Neural progenitor cell (in vitro differentiated cells): ENCODE measurements around the gene TEKT3. TPM values are rescaled to one million over a fixed set of nuclear protein-coding genes. Genes with fewer than 3 reads are reported as not detected.

Experiments used
- DNase-seq: peaks from one replicate; pipeline ENCODE4 v3.0.0-alpha.2; 2016; ENCODE audit warnings: low spot score
- H2AFZ ChIP-seq: fragments of 200-600 bp; sonication (generic); replicated peaks from 2 replicates; pipeline ENCODE4 v1.6.1; 2016; ENCODE audit warnings: antibody characterized with exemption
- H3F3A ChIP-seq: fragments of 200-600 bp; sonication (generic); 2 replicates; pipeline ENCODE4 v1.6.1; 2016; ENCODE audit warnings: antibody characterized with exemption, low read depth
- H3K27ac ChIP-seq: fragments of 200-600 bp; sonication (generic); 2 replicates; pipeline ENCODE4 v1.5.1; 2016; ENCODE audit warnings: mild to moderate bottlenecking
- H3K27me3 ChIP-seq: fragments of 200-600 bp; sonication (generic); 2 replicates; pipeline ENCODE4 v1.6.1; 2016; ENCODE audit warnings: mild to moderate bottlenecking, moderate library complexity
- H3K36me3 ChIP-seq: fragments of 200-600 bp; sonication (generic); 2 replicates; pipeline ENCODE4 v1.5.1; 2016
- H3K4me1 ChIP-seq: fragments of 200-600 bp; sonication (generic); 2 replicates; pipeline ENCODE4 v1.6.1; 2016; ENCODE audit warnings: mixed run types
- H3K4me2 ChIP-seq: fragments of 200-600 bp; sonication (generic); 2 replicates; pipeline ENCODE4 v1.6.1; 2016
- H3K4me3 ChIP-seq: fragments of 200-600 bp; sonication (generic); 2 replicates; pipeline ENCODE4 v1.5.1; 2016
- H3K79me2 ChIP-seq: fragments of 200-600 bp; sonication (generic); 2 replicates; pipeline ENCODE4 v1.6.1; 2016; ENCODE audit warnings: low read depth
- H3K9ac ChIP-seq: fragments of 200-600 bp; sonication (generic); 2 replicates; pipeline ENCODE4 v1.6.1; 2016
- H3K9me3 ChIP-seq: fragments of 200-600 bp; sonication (generic); 2 replicates; pipeline ENCODE4 v1.5.1; 2016; ENCODE audit warnings: low read depth
- H4K20me1 ChIP-seq: fragments of 200-600 bp; sonication (generic); 2 replicates; pipeline ENCODE4 v1.6.1; 2016; ENCODE audit warnings: low read depth
- H3K27ac Mint-ChIP-seq: 3 replicates; pipeline ENCODE4 v1.8.0; 2021; ENCODE audit warnings: mixed read lengths
- H3K27me3 Mint-ChIP-seq: 2 replicates; pipeline ENCODE4 v1.8.0; 2022; ENCODE audit warnings: low read depth, mild to moderate bottlenecking, inconsistent platforms, moderate library complexity, mixed read lengths; ENCODE audit not compliant: insufficient read depth
- H3K36me3 Mint-ChIP-seq: 3 replicates; pipeline ENCODE4 v1.8.0; 2021; ENCODE audit warnings: mixed read lengths
- H3K4me1 Mint-ChIP-seq: 3 replicates; pipeline ENCODE4 v1.8.0; 2021; ENCODE audit warnings: mixed read lengths
- H3K4me3 Mint-ChIP-seq: 3 replicates; pipeline ENCODE4 v1.8.0; 2021; ENCODE audit warnings: mild to moderate bottlenecking, moderate library complexity, mixed read lengths
- H3K9me3 Mint-ChIP-seq: 3 replicates; pipeline ENCODE4 v1.8.0; 2020; ENCODE audit warnings: mixed read lengths
- EZH2 ChIP-seq: fragments of 200-600 bp; sonication (generic); IDR thresholded peaks from 2 replicates; pipeline ENCODE4 v1.6.1; 2017; ENCODE audit warnings: antibody characterized with exemption, mild to moderate bottlenecking, moderate library complexity
- EZH2phosphoT487 ChIP-seq: fragments of 200-600 bp; sonication (generic); IDR thresholded peaks from 2 replicates; pipeline ENCODE4 v1.6.1; 2017; ENCODE audit warnings: antibody characterized with exemption
- small RNA-seq: library from RNA; depleted of rRNA; stranded (forward); fragments of <200 nt; gene quantifications from one replicate; pipeline ENCODE3, GENCODE V24; 2015
- total RNA-seq: library from RNA; depleted of rRNA; stranded (reverse); fragments of >200 nt; gene quantifications from 2 replicates; pipeline ENCODE4 v1.2.3, GENCODE V29; 2015; ENCODE audit warnings: low replicate concordance
- TF ChIP-seq, protein P1 (sequence below): fragments of 200-600 bp; sonication (generic); IDR thresholded peaks from 2 replicates; pipeline ENCODE4 v1.5.1; 2017; ENCODE audit warnings: antibody characterized with exemption, mild to moderate bottlenecking

TEKT3 gene
- total RNA-seq, 1 donor from 2014 or later, result 0.97 TPM

DNA sequence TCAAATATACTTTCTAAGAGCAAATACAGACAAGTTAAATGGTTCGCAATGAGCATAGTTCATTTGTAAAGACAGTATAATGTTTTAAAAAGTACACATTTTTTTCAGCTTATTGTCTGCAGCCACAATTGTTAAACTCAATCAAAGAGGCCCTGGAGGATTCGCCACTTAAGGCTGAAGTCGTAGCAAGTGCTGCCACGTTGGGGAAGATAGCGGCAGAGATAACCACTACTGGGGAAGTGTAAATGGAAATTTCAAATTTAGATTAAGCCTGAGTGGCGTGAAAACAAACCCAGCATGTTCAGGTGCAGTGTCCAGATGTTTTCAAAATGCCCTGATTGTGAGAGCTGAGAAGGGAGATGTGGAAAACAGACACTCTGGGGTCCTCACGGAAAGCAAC, 84.7 kb downstream of the TEKT3 start:
- Histone ChIP-seq H3K4me3 (no peak overlapping the region), H3K4me2 (no peak overlapping the region), H3K9ac (no peak overlapping the region), H2AFZ (no peak overlapping the region), H3K4me1 (peaks cover 3% of the 10 kb centered on the region), H3F3A (peaks cover 8% of the 10 kb centered on the region), H4K20me1 (no peaks in the 10 kb centered on the region), H3K36me3 (no peaks in the 10 kb centered on the region), H3K27ac (no peak overlapping the region), H3K79me2 (no peaks in the 10 kb centered on the region), H3K27me3 (peaks cover 48% of the 10 kb centered on the region), H3K9me3 (no peaks in the 10 kb centered on the region)
- TF ChIP-seq, protein P1, sequence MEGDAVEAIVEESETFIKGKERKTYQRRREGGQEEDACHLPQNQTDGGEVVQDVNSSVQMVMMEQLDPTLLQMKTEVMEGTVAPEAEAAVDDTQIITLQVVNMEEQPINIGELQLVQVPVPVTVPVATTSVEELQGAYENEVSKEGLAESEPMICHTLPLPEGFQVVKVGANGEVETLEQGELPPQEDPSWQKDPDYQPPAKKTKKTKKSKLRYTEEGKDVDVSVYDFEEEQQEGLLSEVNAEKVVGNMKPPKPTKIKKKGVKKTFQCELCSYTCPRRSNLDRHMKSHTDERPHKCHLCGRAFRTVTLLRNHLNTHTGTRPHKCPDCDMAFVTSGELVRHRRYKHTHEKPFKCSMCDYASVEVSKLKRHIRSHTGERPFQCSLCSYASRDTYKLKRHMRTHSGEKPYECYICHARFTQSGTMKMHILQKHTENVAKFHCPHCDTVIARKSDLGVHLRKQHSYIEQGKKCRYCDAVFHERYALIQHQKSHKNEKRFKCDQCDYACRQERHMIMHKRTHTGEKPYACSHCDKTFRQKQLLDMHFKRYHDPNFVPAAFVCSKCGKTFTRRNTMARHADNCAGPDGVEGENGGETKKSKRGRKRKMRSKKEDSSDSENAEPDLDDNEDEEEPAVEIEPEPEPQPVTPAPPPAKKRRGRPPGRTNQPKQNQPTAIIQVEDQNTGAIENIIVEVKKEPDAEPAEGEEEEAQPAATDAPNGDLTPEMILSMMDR, result no peak
- no peak for TF ChIP-seq EZH2
- no peak for TF ChIP-seq EZH2phosphoT487
- DNase-seq, result no peak
- Mint-ChIP-seq H3K9me3 (peaks cover 3% of the 10 kb centered on the region), H3K27ac (no peak overlapping the region), H3K27me3 (peaks cover 15% of the 10 kb centered on the region), H3K4me1 (peaks cover 15% of the 10 kb centered on the region), H3K36me3 (peaks cover 9% of the 10 kb centered on the region), H3K4me3 (no peak overlapping the region)

DNA sequence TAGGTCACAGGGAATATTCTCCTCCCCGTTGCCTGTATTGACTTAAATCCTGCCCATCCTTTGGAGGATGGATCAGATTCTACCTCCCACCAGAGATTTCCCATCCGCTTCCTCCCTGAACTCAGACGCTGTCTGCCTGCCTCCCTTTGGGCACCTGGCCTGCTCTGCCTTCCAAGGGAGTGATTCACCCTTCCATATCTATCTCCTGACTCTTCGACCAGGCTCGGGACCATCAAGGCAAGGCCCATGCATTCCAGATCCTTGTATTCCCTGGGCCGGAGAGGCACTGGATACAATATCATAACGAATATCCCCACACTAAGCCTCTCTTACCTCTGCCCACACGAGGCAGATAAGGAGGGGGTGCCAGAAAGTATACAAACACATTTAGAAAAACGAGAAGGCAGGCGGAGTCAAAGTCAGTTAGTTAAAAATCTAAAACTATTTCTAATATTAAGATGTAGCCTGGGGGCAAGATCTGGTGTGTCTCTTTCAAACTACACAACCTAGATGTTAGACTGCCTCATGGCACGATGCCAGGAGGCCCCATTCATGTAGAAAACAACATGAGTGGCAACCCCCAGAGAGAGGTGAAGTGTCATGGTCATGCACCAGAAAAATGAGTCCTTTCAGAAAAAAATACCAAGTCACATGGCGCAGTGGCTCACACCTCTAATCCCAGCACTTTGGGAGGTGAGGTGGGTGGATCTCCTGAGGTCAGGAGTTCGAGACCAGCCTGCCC, 85.5 kb downstream of the TEKT3 start:
- Histone ChIP-seq H3K9me3 (no peaks in the 10 kb centered on the region), H3K36me3 (no peaks in the 10 kb centered on the region), H2AFZ (no peak overlapping the region), H3K9ac (no peak overlapping the region), H3F3A (peaks cover 3% of the 10 kb centered on the region), H4K20me1 (no peaks in the 10 kb centered on the region), H3K79me2 (no peaks in the 10 kb centered on the region), H3K4me2 (no peak overlapping the region), H3K27ac (no peak overlapping the region), H3K27me3 (peaks cover 40% of the 10 kb centered on the region), H3K4me1 (no peaks in the 10 kb centered on the region), H3K4me3 (no peak overlapping the region)
- TF ChIP-seq, protein P1, result no peak
- TF ChIP-seq EZH2 (no peak), EZH2phosphoT487 (no peak)
- Mint-ChIP-seq H3K27me3 (peaks cover 8% of the 10 kb centered on the region), H3K4me1 (peaks cover 12% of the 10 kb centered on the region), H3K9me3 (peaks cover 3% of the 10 kb centered on the region), H3K27ac (no peak overlapping the region), H3K36me3 (peaks cover 9% of the 10 kb centered on the region), H3K4me3 (no peak overlapping the region)
- no peak for DNase-seq

Small RNA genes within 50 kb of the gene (small RNA-seq; reads per million reads assigned to genes)
- gene RNU6-799P, result not detected

Other genes starting within 250 kb of the TEKT3 start
- 4.3 and 6.5 TPM in 2 replicates for gene PMP22, start 76.3 kb downstream of the TEKT3 start, total RNA-seq
- gene CDRT4, start 126.0 kb upstream of the TEKT3 start, total RNA-seq, result 7.7 and 18.2 TPM in 2 replicates
- gene TVP23C, start 221.9 kb upstream of the TEKT3 start, total RNA-seq, result 25.4 and 36.0 TPM in 2 replicates